RWPE2 (cell line): ENCODE data around the gene SMTNL1.

ENCODE experiments used
- ATAC-seq: fragments of 200-7000 bp; cut with Tn5 transposase; 3 replicates; pipeline ENCODE4 v1.9.1; 2021; ENCODE audit warnings: low read depth
- DNase-seq: peaks from one replicate; pipeline ENCODE4 v3.0.0-alpha.2; 2020; ENCODE audit warnings: low spot score
- H3K27ac ChIP-seq: fragments of 450-650 bp; 2 replicates; pipeline ENCODE4 v1.5.1; 2017; ENCODE audit warnings: mild to moderate bottlenecking; ENCODE audit not compliant: poor library complexity, severe bottlenecking
- H3K27me3 ChIP-seq: fragments of 250-450 bp; sonication (Bioruptor Pico); 2 replicates; pipeline ENCODE4 v1.5.1; 2021; ENCODE audit warnings: mild to moderate bottlenecking, moderate library complexity; ENCODE audit not compliant: insufficient read depth, poor library complexity, severe bottlenecking
- H3K36me3 ChIP-seq: fragments of 250-450 bp; sonication (Bioruptor Pico); 2 replicates; pipeline ENCODE4 v1.5.1; 2020; ENCODE audit warnings: low read depth, mild to moderate bottlenecking, moderate library complexity
- H3K4me1 ChIP-seq: fragments of 250-450 bp; sonication (Bioruptor Pico); 2 replicates; pipeline ENCODE4 v1.5.1; 2021; ENCODE audit warnings: mild to moderate bottlenecking, moderate library complexity; ENCODE audit not compliant: insufficient read depth, poor library complexity, severe bottlenecking
- H3K4me3 ChIP-seq: fragments of 250-450 bp; sonication (Bioruptor Pico); 2 replicates; pipeline ENCODE4 v1.5.1; 2021; ENCODE audit warnings: mild to moderate bottlenecking, moderate library complexity; ENCODE audit not compliant: severe bottlenecking
- H3K9me3 ChIP-seq: fragments of 250-450 bp; sonication (Bioruptor Pico); 2 replicates; pipeline ENCODE4 v1.5.1; 2021; ENCODE audit warnings: mild to moderate bottlenecking, moderate library complexity; ENCODE audit not compliant: severe bottlenecking
- TF ChIP-seq, protein P1 (sequence below): fragments of 450-650 bp; IDR thresholded peaks from one replicate; pipeline ENCODE4 v1.5.1; 2017; ENCODE audit warnings: mild to moderate bottlenecking, moderate library complexity; ENCODE audit not compliant: poor library complexity, severe bottlenecking

Gene SMTNL1

DNA sequence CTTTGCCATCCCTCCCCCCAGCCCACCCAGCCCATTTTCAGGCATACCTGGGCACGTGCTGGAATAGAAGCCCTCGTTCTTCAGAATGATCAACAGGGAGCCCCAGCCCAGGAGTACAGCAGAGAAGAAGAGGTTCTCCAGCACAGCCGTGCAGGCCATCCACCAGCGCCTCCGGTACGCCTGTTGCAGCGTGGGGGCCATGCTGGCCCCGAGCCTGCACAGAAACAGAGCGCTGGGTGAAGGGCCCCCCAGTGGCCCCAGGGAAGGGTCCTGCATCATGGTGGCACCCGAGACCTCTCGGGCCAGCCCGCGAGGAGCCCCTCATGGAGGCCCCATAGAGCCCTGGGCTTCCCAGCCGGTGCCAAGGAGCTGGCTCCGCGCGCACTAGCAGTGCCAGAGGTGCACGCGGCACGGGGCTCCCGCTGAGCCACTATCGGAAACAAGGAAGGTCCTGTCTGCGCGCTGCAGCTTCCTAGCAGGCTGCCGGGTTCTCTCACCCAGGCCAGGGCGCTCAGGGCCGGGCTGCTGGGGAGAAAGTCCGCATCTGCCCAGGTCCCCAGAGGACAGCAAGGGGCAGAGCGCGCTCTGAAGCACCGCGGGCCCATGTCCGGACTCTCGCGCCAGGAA is 23.4 kb upstream of the SMTNL1 start:
- peaks cover 13% of the 10 kb centered on the region for H3K27me3 ChIP-seq

DNA sequence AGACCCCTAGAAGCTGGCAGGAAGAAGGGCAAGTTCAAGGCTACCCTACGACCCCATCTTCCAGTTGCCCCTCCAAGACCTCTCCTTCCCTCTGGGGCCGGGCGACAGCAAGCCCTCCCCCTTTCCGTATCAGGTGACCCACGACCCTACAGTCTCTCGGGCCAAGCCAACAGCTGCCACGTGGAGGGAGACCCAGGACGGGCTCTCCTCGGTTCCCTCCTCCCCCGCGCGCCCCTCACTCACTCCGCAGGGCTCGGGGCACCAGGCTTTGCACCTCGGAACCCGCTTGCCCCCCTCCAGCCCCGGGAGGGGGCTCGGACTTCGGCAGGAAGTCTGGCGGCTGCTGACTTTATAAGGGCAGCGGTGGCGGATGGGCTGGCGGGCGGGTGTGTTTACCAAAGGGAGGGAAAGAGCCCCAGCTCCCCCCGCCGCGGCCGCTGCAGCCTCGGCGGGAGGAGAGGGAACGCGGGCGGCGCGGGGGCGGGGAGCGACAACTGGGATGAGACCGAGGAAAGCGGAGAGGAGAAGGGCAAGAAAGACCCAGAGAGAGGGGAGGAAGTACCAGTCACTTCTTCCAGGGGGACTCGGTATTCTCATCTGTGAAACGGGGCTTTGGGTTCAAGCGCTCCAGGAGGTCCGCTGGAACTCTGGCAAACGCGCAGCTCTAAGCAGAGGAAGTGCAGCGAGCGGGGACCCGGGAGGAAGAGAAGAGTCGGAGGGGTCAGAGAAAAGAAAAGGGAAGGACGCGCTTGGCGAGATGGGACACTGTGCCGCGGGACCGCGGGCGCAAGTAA is 22.7 kb upstream of the SMTNL1 start:
- peak overlapping the region; percentile 53 for H3K4me3 ChIP-seq
- H3K4me1 ChIP-seq, result no peaks in the 10 kb centered on the region
- no peaks in the 10 kb centered on the region for H3K36me3 ChIP-seq
- H3K27me3 ChIP-seq, result peaks cover 13% of the 10 kb centered on the region
- DNase-seq (no peak), ATAC-seq (peak; percentile 35)
- H3K27ac ChIP-seq, result no peak overlapping the region
- H3K9me3 ChIP-seq, result no peaks in the 10 kb centered on the region
- TF ChIP-seq, protein P1, sequence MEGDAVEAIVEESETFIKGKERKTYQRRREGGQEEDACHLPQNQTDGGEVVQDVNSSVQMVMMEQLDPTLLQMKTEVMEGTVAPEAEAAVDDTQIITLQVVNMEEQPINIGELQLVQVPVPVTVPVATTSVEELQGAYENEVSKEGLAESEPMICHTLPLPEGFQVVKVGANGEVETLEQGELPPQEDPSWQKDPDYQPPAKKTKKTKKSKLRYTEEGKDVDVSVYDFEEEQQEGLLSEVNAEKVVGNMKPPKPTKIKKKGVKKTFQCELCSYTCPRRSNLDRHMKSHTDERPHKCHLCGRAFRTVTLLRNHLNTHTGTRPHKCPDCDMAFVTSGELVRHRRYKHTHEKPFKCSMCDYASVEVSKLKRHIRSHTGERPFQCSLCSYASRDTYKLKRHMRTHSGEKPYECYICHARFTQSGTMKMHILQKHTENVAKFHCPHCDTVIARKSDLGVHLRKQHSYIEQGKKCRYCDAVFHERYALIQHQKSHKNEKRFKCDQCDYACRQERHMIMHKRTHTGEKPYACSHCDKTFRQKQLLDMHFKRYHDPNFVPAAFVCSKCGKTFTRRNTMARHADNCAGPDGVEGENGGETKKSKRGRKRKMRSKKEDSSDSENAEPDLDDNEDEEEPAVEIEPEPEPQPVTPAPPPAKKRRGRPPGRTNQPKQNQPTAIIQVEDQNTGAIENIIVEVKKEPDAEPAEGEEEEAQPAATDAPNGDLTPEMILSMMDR, result no peak

More for the DNA sequence above, 23.4 kb upstream of the SMTNL1 start:
- TF ChIP-seq, protein P1, result no peak
- DNase-seq (no peak), ATAC-seq (peak; percentile 19; the same call in 2 of the 3 replicates)
- Histone ChIP-seq H3K4me1 (no peaks in the 10 kb centered on the region), H3K9me3 (no peaks in the 10 kb centered on the region), H3K27ac (no peak overlapping the region), H3K36me3 (no peaks in the 10 kb centered on the region), H3K4me3 (peak overlapping the region; percentile 53)

DNA sequence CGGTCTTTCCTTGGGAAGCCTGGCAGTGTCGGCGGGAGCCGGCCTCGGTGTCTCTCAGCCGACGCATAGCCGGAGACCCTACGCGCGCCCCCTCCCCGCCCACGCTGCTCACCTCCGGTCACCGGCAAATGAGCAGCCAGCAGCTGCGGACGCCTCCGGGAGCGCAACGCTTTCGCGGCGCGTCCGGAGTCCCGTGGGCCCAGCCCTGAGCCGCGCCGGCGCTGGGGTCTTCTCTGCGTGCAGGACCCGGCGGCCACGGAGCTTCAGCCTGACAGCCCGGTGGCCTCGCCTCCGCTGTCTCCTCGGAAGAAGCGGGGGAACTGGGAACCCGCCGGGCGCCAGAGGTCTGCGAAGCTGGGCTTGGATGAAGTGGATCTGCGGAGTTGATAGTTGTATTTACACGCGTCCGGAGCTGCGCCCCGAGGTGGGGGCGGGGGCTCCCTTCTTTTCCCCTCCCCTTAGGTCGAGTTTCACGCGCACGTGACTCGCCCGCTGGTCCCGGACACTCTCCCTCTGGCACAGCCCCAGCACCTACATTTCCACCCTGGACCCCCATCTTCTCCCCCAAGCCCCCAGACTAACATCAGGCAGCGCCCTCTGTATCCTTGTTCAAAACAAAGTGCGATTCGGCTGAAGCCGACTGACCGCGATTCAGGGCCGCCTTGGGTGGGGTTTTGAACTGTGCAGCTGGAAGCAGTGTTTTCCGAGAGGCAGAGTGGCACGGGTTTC is 21.9 kb upstream of the SMTNL1 start, which contains the start of gene SLC43A1:
Gene SLC43A1, minus strand, starts transcription at position 371 of the 729 bp plus-strand sequence. CDS start 1,591 bp downstream, outside the sequence.
- no peak for DNase-seq
- H3K27me3 ChIP-seq, result peaks cover 13% of the 10 kb centered on the region
- H3K27ac ChIP-seq, result no peak within 1 kb of the TSS
- H3K36me3 ChIP-seq, result no peaks in the 10 kb centered on the region
- TF ChIP-seq, protein P1, result no peak
- no peaks in the 10 kb centered on the region for H3K4me1 ChIP-seq
- ATAC-seq, result peak; percentile 71
- peak within 1 kb of the TSS; percentile 53 for H3K4me3 ChIP-seq
- no peaks in the 10 kb centered on the region for H3K9me3 ChIP-seq

DNA sequence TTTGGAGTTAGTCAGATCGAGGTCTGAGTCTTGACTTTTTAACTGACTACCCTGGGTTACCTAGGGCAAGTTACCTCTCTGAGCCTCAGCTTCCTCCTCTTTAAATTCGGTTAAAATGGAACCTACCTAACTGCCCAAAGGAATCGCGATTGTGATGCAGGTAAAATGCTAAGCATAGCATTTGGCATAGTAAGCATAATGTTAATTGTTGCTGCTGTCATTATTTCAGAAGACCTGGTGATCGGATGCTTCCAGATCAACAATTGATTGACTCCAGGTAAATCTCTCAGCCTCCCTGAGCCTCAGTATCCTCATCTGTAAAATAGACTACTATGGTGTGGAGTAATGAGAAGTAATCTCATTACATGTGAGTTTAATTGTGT is 21.3 kb upstream of the SMTNL1 start:
- ATAC-seq, result no peak

More for the DNA sequence above, 21.3 kb upstream of the SMTNL1 start:
- no peak for DNase-seq
- peaks cover 13% of the 10 kb centered on the region for H3K27me3 ChIP-seq
- peak overlapping the region; percentile 53 for H3K4me3 ChIP-seq
- no peak overlapping the region for H3K27ac ChIP-seq
- no peaks in the 10 kb centered on the region for H3K9me3 ChIP-seq
- no peaks in the 10 kb centered on the region for H3K36me3 ChIP-seq
- no peaks in the 10 kb centered on the region for H3K4me1 ChIP-seq
- TF ChIP-seq, protein P1, result no peak
